Osteoblast (primary cell): ENCODE data around the gene DGKQ. TPM values are rescaled to one million over a fixed set of nuclear protein-coding genes. Genes with fewer than 3 reads are reported as not detected.

Experiments
- DNase-seq: peaks from one replicate; pipeline ENCODE4 v3.0.0; 2011; ENCODE audit warnings: low spot score, mixed read lengths; ENCODE audit not compliant: insufficient read length; ENCODE audit errors: missing footprints
- H2AFZ ChIP-seq: 2 replicates; pipeline ENCODE4 v1.6.0; 2011; ENCODE audit warnings: mild to moderate bottlenecking, low read length
- H3K27ac ChIP-seq: 2 replicates; pipeline ENCODE4 v1.5.1; 2011; ENCODE audit warnings: mild to moderate bottlenecking, low read depth, low read length, moderate library complexity
- H3K27me3 ChIP-seq: 2 replicates; pipeline ENCODE4 v1.6.0; 2012; ENCODE audit warnings: mild to moderate bottlenecking, control low read depth, inconsistent platforms, low read length, moderate library complexity; ENCODE audit not compliant: insufficient read depth
- H3K36me3 ChIP-seq: 2 replicates; pipeline ENCODE4 v1.5.1; 2011; ENCODE audit warnings: mild to moderate bottlenecking, low read length, control low read depth, moderate library complexity; ENCODE audit not compliant: insufficient read depth
- H3K4me1 ChIP-seq: 2 replicates; pipeline ENCODE4 v1.5.1; 2011; ENCODE audit warnings: mild to moderate bottlenecking, low read length, control low read depth, moderate library complexity; ENCODE audit not compliant: insufficient read depth
- H3K4me2 ChIP-seq: 2 replicates; pipeline ENCODE4 v1.6.0; 2011; ENCODE audit warnings: mild to moderate bottlenecking, low read length; ENCODE audit not compliant: insufficient read depth
- H3K4me3 ChIP-seq: fragments of 200-600 bp; sonication (generic); 3 replicates; pipeline ENCODE4 v1.5.1; 2012; ENCODE audit warnings: mild to moderate bottlenecking, low read length, inconsistent platforms; ENCODE audit not compliant: insufficient read depth
- H3K79me2 ChIP-seq: 2 replicates; pipeline ENCODE4 v1.6.0; 2012; ENCODE audit warnings: mild to moderate bottlenecking, low read length, control low read depth, inconsistent platforms; ENCODE audit not compliant: insufficient read depth
- H3K9me3 ChIP-seq: 2 replicates; pipeline ENCODE4 v1.5.1; 2011; ENCODE audit warnings: low read depth, low read length, control low read depth
- H4K20me1 ChIP-seq: 2 replicates; pipeline ENCODE4 v1.6.0; 2012; ENCODE audit warnings: mild to moderate bottlenecking, low read length, control low read depth; ENCODE audit not compliant: insufficient read depth
- CTCF ChIP-seq: IDR thresholded peaks from 2 replicates; pipeline ENCODE4 v1.5.1; 2011; ENCODE audit warnings: mild to moderate bottlenecking, low read depth, low read length, moderate library complexity; ENCODE audit errors: extremely low read depth
- total RNA-seq: library from RNA; depleted of rRNA; stranded (reverse); fragments of >200 nt; gene quantifications from 2 replicates; pipeline ENCODE4 v1.2.3, GENCODE V29; 2012

DGKQ gene
- total RNA-seq, 1 donor, result 15.2 TPM

- H3K27ac ChIP-seq, result no peak overlapping the region
- TF ChIP-seq CTCF, result no peak
- H3K9me3 ChIP-seq, result no peaks in the 10 kb centered on the region
- H3K36me3 ChIP-seq, result peaks cover 8% of the 10 kb centered on the region
- H3K79me2 ChIP-seq, result no peaks in the 10 kb centered on the region
- H3K4me2 ChIP-seq, result no peak overlapping the region
- H3K4me1 ChIP-seq, result no peaks in the 10 kb centered on the region
- DNase-seq, result peak; percentile 83
- no peaks in the 10 kb centered on the region for H4K20me1 ChIP-seq
- no peaks in the 10 kb centered on the region for H3K27me3 ChIP-seq
- no peak overlapping the region for H3K4me3 ChIP-seq
- H2AFZ ChIP-seq, result no peak overlapping the region
Measured at GRCh38 chr4:957581-958313, 15.6 kb downstream of the DGKQ start.

- H3K79me2 ChIP-seq, result no peaks in the 10 kb centered on the region
- no peak overlapping the region for H3K4me2 ChIP-seq
- H3K36me3 ChIP-seq, result peaks cover 8% of the 10 kb centered on the region
- no peaks in the 10 kb centered on the region for H3K4me1 ChIP-seq
- H3K4me3 ChIP-seq, result no peak overlapping the region
- H3K27me3 ChIP-seq, result no peaks in the 10 kb centered on the region
- H3K27ac ChIP-seq, result no peak overlapping the region
- H2AFZ ChIP-seq, result no peak overlapping the region
- TF ChIP-seq CTCF, result no peak
- no peaks in the 10 kb centered on the region for H4K20me1 ChIP-seq
- H3K9me3 ChIP-seq, result no peaks in the 10 kb centered on the region
- DNase-seq, result no peak
Measured at GRCh38 chr4:957231-957580, 16.2 kb downstream of the DGKQ start.

- H3K27ac ChIP-seq, result no peak overlapping the region
- no peak overlapping the region for H2AFZ ChIP-seq
- no peak overlapping the region for H3K4me3 ChIP-seq
- H3K36me3 ChIP-seq, result peaks cover 8% of the 10 kb centered on the region
- H3K9me3 ChIP-seq, result no peaks in the 10 kb centered on the region
- H3K79me2 ChIP-seq, result no peaks in the 10 kb centered on the region
- peak; percentile 74 for DNase-seq
- H4K20me1 ChIP-seq, result no peaks in the 10 kb centered on the region
- no peaks in the 10 kb centered on the region for H3K4me1 ChIP-seq
- H3K27me3 ChIP-seq, result no peaks in the 10 kb centered on the region
- no peak for TF ChIP-seq CTCF
- H3K4me2 ChIP-seq, result no peak overlapping the region
Measured at GRCh38 chr4:956531-957230, 16.7 kb downstream of the DGKQ start.

- no peaks in the 10 kb centered on the region for H3K27me3 ChIP-seq
- no peaks in the 10 kb centered on the region for H3K9me3 ChIP-seq
- no peak for TF ChIP-seq CTCF
- H3K27ac ChIP-seq, result no peak overlapping the region
- no peak overlapping the region for H3K4me2 ChIP-seq
- no peaks in the 10 kb centered on the region for H3K79me2 ChIP-seq
- peak; percentile 77 for DNase-seq
- no peaks in the 10 kb centered on the region for H3K4me1 ChIP-seq
- H2AFZ ChIP-seq, result no peak overlapping the region
- H3K4me3 ChIP-seq, result no peak overlapping the region
- H3K36me3 ChIP-seq, result peaks cover 8% of the 10 kb centered on the region
- H4K20me1 ChIP-seq, result peaks cover 3% of the 10 kb centered on the region
Measured at GRCh38 chr4:955931-956381, 17.4 kb downstream of the DGKQ start.
